Ammon's horn (tissue), 1 donor: Measurements from ENCODE around the gene RAB10.
"Not testable (repeated sequence)": the region's sequence is repeated elsewhere in the genome, so short reads cannot be mapped to it uniquely, and the experiment has no call there.

Source experiments
- DNase-seq: peaks from one replicate; pipeline ENCODE4 v3.0.0-alpha.2; 2016; ENCODE audit warnings: low spot score

The RAB10 gene

DNA sequence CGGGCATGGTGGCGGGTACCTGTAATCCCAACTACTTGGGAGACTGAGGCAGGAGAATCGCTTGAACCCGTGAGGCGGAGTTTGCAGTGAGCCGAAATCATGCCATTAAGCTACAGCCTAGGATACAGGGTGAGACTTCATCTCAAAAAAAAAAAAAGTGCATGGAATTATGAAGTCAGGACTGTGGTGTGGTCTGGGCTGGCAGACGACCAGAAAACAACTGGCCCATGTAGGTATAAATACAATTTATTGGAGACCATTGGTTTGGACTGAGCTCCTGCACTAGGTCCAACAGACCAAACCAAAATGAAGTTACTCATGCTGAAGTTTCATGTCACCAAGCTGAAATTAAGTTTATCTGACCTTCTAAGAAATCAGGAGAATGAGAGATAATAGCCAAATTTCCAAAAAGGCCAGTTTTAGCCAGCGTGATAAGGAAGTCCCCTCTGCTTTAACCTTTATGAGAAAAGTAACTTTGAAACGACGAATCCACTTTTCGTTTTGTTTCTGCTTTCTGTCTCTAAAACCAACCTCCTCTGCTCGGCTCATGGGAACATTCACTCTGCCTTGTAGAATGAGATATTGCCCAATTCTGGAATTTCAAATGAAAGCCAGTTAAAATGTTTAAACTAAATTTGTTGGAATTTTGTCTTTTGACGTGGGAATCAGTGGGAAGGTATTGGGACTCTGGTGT lies 17.7 kb upstream of the RAB10 start:
- no peak for DNase-seq

DNA sequence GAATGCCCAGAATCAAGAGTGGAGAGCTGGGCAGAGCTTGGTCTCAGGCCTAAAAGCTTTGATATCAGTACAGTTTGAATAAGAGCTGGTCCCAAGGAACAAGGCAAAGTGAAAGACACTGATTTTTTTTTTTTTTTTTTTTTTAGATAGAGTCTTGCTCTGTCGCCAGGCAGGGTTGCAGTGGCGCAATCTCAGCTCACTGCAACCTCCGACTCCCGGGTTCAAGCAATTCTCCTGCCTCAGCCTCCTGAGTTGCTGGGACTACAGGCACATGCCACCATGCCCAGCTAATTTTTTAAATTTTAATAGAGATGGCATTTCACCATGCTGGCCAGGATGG lies 17.2 kb upstream of the RAB10 start:
- not testable (repeated sequence) for DNase-seq

DNA sequence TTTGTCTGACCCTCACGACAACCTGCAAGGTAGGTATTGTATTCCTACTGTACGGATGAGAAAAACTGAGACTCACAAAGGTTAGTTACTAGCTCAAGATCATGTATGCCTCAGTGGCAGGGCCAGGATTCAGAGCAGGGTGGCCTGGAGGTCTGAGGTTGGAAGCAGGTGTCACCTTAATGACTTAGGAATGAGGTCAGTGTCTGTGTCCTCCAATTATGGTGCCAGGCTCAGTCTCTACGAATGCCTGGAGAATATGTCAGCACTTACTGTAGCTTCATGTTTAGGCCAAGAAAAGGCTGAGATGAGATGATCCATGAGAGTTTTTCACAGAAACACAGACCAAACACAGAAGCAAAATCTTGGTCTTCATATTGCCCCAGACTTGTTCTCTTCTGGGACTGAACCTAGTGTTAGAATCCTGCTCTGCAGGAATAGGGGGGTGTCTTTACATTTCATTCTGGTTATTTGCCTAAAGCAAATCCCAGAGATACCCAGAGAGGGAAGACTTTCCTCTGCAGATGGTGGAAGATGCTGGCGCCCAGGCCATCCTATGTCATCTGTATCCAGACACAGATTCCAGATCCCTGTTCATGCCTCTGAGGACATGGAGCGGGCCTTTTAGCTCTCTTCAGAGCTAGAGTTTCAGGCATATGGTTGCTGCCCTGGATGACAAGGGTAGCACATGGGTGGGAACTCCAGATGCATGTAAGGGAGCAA lies 16.3 kb upstream of the RAB10 start:
- no peak for DNase-seq

DNA sequence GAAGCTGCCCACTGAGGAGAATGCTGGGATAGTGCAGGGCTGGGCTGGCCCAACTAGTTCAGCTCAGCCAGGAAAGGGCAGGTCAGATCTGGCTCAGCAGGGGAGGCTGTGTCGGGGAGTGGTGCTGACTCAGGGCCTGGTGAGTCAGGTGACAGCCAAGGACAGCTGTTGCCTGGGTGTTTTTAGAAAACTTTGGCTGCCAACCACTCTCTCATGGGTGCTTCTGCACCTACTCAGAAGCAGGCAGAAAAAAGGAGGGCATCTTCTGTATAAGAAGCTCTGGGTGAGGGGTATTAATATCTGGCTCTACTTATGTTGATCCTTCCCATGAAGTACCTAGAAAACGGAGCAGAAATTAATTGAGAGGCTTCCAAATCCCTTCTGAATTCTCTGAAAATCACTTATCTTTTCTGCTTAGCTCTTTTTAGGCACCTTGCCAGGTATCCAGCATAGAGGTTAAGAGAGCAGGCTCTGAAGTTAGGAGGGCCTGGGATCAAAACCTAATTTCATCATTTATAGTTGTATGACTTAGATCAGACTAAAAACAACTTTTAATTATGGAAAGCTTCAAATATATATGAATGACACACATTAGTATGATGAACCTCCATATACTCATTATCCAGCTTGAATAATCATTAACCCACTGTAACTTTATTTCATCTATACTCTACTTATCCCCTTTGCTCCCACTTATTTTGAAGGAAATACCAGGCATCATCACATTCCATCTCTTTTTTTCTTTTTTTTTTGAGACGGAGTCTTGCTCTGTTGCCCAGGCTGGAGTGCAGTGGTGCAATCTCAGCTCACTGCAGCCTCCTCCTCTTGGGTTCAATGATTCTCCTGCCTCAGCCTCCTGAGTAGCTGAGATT lies 15.5 kb upstream of the RAB10 start:
- DNase-seq = peak; percentile 68

DNA sequence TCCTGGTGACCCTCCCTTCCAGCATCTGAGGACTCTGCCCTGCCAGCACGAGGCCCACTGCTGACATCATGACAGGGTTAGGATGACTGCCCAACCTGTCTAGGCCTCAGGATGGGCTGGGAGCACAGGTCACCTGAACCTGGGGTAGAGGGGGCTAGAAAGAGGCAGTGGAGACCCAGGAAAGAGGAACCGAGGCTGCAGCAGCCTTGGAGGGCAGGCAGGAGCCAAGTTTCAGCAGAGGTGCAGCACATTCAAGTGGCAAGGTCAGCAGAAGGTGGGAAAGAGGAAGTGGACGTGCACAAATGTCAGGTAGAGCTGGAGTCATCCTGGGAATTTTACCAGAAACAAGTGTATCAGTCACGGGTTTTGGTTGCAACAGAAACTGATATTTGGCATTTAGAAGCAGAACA lies 13.6 kb upstream of the RAB10 start:
- no peak for DNase-seq

DNA sequence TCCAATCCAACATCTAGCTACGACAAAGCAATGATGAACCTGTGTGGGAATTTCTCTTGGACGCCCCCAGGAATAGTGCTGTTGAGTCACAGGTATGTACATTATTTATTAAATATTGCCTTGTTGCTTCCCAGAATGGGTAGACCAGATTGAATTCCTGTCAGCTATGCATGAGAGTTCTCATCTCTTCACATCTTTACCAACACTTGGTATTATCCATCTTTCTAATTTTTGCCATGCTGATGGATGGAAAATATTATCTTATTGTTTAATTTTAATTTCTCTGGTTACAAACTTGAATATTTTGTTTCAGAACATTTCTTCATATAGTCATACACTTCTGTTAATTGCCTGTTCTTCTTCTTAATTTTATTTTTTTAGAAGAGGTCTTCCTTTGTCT lies 9.6 kb upstream of the RAB10 start:
- no peak for DNase-seq

DNA sequence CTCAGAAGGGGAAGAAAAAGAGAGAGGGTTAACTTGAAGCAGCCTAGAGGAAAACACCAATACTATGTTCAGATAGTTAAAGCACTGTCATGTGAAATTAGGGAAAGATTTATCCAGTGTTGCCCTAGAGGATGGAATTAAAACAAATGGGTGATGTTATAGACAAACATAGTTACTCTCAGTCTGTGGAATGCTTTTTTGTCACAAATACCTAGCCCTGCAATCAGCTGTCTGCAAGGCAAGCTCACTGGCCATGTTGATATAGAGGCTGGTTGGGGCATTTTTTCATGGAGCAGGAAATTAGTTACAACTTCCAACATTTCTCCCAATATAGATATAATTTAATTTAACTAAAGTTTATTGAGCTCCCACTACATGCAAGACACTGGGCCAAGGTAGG lies 8.4 kb upstream of the RAB10 start:
- DNase-seq = no peak

DNA sequence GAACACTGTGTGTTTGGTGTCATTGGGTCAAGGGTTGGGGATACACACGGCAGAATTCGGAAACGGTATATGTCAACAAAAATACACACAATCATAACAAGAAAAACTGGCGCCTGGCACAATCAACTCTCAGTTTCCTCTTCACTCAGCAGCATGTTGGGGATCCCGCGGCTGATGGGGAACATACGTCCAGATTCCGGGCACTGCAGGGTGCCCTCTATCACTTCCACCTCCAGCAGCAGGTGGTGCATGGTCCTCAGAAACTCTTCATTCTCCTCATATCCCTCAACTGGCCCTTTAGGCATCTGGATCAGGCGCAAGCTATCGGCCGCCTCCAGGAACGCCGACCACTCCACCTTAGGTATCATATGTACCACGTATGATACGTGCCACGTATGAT lies 5.8 kb upstream of the RAB10 start:
- not testable (repeated sequence) for DNase-seq

DNA sequence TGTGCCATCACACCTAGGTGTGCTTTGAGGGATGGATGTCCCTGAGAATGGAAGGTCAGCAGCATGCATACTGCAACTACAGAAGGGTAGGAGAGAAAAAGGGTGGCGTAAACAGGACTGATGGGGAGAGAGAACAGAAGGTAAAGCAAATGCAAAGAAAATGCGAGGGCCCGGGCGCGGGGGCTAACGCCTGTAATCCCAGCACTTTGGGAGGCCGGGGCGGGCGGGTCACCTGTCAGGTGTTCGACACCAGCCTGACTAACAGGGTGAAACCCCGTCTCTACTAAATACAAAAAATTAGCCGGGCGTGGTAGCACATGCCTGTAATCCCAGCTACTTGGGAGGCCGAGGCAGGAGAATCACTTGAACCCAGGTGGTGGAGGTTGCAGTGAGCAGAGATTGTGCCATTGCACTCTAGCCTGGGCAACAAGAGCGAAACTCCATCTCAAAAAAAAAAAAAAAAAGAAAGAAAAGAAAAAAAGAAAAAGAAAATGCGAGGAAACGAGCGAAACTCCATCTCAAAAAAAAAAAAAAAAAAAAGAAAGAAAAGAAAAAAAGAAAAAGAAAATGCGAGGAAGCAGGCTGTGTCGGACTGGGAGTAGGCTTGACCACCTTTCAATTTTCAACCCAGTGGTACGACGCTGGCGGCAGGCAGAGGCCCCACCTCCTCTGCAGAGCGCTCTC lies 1.2 kb upstream of the RAB10 start:
- DNase-seq = not testable (repeated sequence)

DNA sequence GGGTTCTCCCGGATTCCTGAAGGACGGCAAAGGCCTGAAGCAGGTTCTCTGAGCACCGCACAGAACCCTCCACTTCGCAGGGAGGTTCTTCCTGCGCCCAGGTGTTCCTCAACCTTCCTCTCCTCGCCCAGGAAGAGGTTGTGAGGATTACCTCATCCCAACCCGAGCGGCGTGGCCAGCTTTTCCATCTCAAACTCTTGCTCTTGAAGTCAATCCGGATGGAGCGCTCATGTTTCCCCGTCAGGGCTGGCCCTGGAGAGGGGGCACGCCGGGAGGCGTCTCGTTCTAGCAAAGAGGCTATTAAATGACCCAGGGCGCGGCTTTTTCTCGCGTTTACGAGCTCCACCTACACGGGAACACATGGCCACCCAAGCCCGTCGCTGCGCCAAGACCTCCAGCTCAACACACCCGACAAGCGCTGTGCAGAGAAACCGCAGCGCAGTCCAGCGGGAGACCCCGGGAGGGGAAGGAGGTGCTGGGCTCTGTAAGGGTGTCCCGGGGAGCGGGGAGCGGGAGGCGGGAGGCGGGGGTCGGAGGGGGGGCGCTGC lies 540 bp upstream of the RAB10 start:
- peak; percentile 70 for DNase-seq

DNA sequence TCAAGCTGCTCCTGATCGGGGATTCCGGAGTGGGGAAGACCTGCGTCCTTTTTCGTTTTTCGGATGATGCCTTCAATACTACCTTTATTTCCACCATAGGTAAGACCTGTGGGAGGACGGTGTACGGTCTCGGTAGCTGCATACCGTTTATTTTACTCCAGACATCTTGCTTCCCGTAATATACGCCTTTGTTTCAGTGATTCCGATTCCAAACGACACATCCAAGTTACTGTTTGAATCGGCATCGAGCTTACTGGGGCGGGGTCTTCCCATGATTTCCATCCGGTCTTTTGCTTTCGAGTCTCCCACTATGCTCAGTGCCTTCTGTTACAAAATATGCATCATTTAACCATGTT lies 731 bp downstream of the RAB10 start:
- peak; percentile 16 for DNase-seq

DNA sequence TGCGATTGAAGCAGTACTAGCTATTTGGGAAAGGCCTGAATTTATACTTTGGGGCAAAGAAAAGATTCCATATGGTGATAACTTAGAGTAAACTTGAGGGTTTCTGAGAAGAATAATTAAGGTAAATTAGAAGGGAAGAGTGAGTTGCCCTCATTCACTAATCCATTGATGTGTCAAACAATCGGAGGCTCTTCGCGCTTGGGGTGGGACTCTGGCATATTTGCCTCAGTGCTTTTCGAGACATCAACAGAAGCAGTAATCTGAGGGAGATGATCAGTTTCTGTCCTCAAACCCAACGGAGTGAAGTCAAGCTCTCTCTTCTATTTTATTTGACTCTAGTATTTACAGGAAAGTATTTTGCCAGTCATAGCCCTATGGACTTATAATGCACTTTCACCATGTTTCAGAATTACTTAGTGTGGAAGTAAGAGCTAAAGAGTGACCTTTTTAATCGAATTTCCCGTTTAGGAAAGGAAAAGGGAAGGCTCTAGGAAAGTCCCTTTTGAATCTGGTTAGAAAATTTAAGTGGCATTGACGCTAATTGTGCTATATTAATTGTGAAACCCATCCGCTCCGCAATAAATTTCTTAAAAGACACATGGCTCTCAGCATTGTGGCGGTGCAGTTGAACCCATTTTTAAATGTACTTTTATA lies 1.3 kb downstream of the RAB10 start:
- DNase-seq = peak; percentile 26

DNA sequence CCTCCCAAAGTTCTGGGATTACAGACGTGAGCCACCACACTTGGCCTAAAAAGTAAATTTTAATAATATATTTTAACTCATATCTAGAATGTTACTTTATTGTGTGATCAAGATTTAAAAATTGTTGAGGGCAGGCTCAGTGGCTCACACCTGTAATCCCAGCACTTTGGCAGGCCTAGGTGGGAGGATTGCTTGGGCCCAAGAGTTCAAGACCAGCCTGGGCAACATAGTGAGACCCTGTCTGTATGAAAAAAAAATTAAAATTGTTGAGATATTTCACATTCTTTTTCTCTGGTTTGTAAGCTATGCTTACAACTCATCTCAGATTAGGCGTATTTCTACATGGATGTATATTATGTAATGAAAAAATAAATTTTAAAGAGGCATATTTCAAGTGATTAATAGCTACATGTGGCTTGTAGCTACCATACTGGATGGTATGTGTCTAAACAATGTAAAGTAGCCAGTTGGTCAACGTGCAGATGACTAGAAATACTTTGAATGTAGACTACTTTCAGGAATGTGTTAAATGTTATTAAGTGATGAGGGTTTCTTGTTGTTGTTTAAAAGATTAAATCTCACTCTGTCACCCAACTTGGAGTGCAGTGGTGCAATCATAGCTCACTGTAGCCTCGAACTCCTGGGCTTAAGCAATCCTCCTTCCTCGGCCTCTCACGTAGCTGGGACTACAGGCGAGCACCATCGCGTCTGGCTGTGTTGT lies 5.9 kb downstream of the RAB10 start:
- DNase-seq = no peak

DNA sequence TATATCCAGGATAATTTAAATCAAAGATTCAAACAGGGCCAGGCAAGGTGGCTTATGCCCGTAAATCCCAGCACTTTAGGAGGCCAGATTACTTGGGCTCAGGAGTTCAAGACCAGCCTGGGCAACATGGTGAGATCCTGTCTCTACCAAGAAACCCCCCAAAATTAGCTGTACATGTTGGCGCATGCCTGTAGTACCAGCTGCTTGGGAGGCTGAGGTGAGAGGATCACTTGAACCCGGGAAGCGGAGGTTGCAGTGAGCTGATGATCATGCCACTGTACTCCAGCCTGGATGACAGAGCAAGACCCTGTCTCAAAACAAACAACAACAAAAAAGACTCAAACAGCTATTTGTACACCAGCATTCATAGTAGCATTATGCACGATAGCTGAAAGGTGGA lies 9.2 kb downstream of the RAB10 start:
- no peak for DNase-seq

DNA sequence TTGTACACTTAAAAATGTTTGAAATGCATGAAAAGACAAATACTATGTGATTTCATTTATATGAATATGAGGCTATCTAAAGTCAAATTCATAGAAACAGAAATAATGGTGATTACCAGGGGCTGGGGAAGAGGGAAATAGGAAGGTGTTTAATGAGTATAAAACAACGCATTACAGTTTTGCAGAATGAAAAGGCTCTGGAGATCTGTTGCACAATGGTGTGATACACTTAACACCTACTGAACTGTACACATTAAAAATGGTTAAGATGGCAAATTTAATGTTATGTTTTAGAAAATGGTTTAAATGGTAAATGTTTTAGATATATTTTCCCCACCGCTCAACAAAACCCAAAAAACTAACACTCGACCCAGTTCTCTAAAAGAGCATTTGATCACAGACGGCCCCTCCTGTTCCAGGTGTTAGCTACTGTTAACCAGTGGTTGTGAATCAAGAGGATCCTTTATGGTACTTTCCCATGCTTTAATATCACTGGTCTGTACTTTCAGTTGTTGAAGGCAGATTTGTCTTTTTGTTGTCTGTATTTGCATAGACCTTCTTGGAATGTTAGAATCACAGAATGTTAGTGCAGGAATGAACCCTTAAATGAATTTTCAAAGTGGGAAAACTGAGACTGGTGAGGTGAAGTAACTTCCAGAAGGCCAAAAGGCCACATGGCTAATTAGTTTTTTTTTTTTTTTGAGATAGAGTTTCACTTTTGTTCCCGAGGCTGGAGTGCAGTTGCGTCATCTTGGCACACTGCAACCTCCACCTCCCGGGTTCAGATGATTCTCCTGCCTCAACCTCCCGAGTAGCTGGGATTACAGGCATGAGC lies 10.2 kb downstream of the RAB10 start:
- DNase-seq = no peak

DNA sequence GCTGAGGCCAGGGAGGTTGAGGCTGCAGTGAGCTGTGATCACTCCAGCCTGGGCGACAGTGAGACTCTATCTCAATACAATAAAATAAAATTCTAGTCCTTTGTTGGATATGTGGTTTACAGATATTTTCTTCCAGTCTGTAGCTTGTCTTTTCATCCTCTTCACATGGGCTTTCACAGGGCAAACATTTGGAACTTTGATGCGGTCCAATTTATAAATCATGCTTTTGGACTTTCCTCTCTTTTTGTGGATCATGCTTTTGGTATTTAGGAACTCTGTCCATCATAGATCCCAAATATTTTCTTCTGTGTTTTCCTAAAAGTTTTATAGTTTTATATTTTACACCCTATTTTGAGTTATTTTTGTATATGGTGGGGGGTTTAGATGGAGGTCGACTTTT lies 14.9 kb downstream of the RAB10 start:
- no peak for DNase-seq

DNA sequence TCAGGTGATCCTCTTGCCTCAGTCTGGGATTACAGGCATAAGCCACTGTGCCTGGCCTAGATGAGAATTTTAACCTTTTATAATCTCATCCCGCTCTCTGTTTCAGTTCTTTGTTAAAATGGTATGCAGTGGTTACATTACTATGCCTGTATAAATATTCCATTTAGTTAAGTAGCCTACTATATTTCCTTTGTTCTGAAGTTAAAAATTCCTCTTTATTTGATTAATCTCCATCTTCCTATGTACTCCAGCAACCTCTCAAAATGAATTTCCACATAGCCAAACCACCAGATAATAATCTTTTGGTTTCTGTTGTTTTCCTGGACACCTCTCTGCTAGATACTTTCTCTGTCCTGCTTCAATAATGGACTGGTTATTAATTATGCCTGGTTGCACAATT lies 15.8 kb downstream of the RAB10 start:
- no peak for DNase-seq

DNA sequence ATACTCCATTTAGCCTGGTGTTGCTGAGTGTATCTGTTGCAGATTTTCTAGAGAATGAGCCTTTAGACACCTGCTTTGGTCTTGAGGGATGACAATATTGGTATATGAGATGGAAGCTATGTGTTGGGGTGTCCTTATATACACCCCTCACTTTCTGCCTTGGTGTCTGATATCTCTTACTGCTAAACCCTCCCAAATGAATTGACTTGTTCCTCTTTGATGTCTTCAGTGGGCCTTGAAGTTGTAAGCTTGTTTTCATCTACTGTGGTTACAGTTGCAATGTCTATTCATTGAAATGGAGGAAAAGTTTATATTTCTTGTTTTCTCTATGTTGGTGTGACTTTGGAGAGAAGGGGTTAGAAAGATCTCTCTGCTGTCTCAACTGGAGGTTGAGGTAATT lies 18.9 kb downstream of the RAB10 start:
- no peak for DNase-seq

DNA sequence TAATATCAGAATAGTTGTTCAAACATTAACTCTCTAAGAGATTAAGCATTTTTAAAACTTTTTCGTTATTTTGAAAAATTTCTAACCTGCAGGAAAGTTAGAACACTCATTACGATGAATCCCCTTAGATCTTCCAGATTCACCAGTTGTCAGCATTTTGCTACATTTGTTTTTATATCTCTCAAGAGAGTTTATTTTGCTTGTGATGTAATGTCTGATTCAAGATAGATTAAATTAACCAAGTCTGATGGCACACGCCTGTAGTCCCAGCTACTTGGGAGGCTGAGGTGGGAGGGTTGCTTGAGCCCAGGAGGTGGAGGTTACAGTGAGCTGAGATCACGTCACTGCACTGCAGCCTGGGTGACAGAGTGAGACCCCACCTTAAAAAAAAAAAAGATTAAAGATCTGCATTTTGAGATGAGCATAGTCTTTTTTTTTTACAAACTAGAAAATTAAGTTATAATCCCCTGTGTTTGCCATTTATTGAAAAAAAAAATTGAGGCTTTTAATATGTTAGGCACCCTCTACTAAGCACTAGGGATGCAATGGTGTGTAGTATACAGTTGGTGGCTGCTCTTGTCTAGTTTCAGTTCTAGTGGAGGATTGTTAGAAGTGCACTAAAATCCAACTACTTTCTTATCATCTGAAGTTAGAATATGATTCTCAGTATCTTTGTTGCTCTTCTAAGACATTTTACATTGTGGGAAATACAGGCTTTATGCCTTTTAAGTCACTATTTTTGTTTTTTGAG lies 20.9 kb downstream of the RAB10 start:
- DNase-seq = no peak
